SK-N-SH treated with all-trans-retinoic acid at 6 μM for 48 hours (cell line): Measurements from ENCODE around the gene ST6GALNAC2.

Source experiments
- ATAC-seq: fragments of 200-7000 bp; cut with Tn5 transposase; 3 replicates; pipeline ENCODE4 v1.9.1; 2020; ENCODE audit warnings: mild to moderate bottlenecking, moderate library complexity
- ARNTL ChIP-seq: fragments of 450-650 bp; formaldehyde crosslinking; IDR thresholded peaks from 2 replicates; pipeline ENCODE4 v1.5.0; 2020; ENCODE audit warnings: low read depth, mild to moderate bottlenecking, moderate library complexity, borderline replicate concordance
- CREB5 ChIP-seq: fragments of 250-450 bp; sonication (Bioruptor Pico); IDR thresholded peaks from 2 replicates; pipeline ENCODE4 v1.5.1; 2020; ENCODE audit warnings: low read depth, mild to moderate bottlenecking, moderate library complexity
- CSRNP3 ChIP-seq: fragments of 250-450 bp; sonication (Bioruptor Pico); IDR thresholded peaks from 2 replicates; pipeline ENCODE4 v1.5.1; 2021; ENCODE audit warnings: mild to moderate bottlenecking, moderate library complexity
- ISL1 ChIP-seq: fragments of 250-450 bp; sonication (Bioruptor Pico); IDR thresholded peaks from 2 replicates; pipeline ENCODE4 v2.1.2; 2022; ENCODE audit warnings: mild to moderate bottlenecking, moderate library complexity
- OSR1 ChIP-seq: fragments of 250-450 bp; sonication (Bioruptor Pico); IDR thresholded peaks from 2 replicates; pipeline ENCODE4 v1.8.0; 2022; ENCODE audit warnings: moderate library complexity, mild to moderate bottlenecking, inconsistent platforms
- PATZ1 ChIP-seq: fragments of 250-450 bp; sonication (Bioruptor Pico); IDR thresholded peaks from 2 replicates; pipeline ENCODE4 v1.8.0; 2020; ENCODE audit warnings: mild to moderate bottlenecking, moderate library complexity, borderline replicate concordance
- POU6F1 ChIP-seq: fragments of 250-450 bp; sonication (Bioruptor Pico); IDR thresholded peaks from 2 replicates; pipeline ENCODE4 v1.8.0; 2021; ENCODE audit warnings: low read depth, mild to moderate bottlenecking, moderate library complexity, borderline replicate concordance
- PPARA ChIP-seq: fragments of 250-450 bp; sonication (Bioruptor Pico); IDR thresholded peaks from 2 replicates; pipeline ENCODE4 v1.5.0; 2020; ENCODE audit warnings: mild to moderate bottlenecking, borderline replicate concordance
- RARB ChIP-seq: fragments of 250-450 bp; sonication (Bioruptor Pico); IDR thresholded peaks from 2 replicates; pipeline ENCODE4 v1.8.0; 2021; ENCODE audit warnings: mild to moderate bottlenecking, moderate library complexity
- SNAI2 ChIP-seq: fragments of 250-450 bp; sonication (Bioruptor Pico); IDR thresholded peaks from 2 replicates; pipeline ENCODE4 v1.5.0; 2020; ENCODE audit warnings: mild to moderate bottlenecking, moderate library complexity
- TSHZ2 ChIP-seq: fragments of 250-450 bp; sonication (Bioruptor Pico); IDR thresholded peaks from 2 replicates; pipeline ENCODE4 v1.5.0; 2020; ENCODE audit warnings: mild to moderate bottlenecking, moderate library complexity
- ZC3H10 ChIP-seq: fragments of 250-450 bp; sonication (Bioruptor Pico); IDR thresholded peaks from 2 replicates; pipeline ENCODE4 v1.5.1; 2021; ENCODE audit warnings: mild to moderate bottlenecking, moderate library complexity
- ZFP30 ChIP-seq: fragments of 450-650 bp; formaldehyde crosslinking; IDR thresholded peaks from 2 replicates; pipeline ENCODE4 v1.5.0; 2022; ENCODE audit warnings: mild to moderate bottlenecking, moderate library complexity
- ZNF565 ChIP-seq: fragments of 450-650 bp; formaldehyde crosslinking; conservative IDR thresholded peaks from 2 replicates; pipeline ENCODE4 v1.5.0; 2020; ENCODE audit warnings: low read depth, mild to moderate bottlenecking, moderate library complexity
- ZNF8 ChIP-seq: fragments of 450-650 bp; formaldehyde crosslinking; IDR thresholded peaks from 2 replicates; pipeline ENCODE4 v1.5.0; 2020; ENCODE audit warnings: mild to moderate bottlenecking, moderate library complexity

Gene ST6GALNAC2

GRCh38 chr17:76594690-76595089 lies 9.0 kb upstream of the ST6GALNAC2 start:
- ATAC-seq: no peak

GRCh38 chr17:76593959-76594358 lies 8.3 kb upstream of the ST6GALNAC2 start:
- no peak for ATAC-seq

More at GRCh38 chr17:76594690-76595089, 9.0 kb upstream of the ST6GALNAC2 start:
- TF ChIP-seq POU6F1 (CRISPR knock-in tag) (no peak), ZNF8 (no peak), RARB (CRISPR knock-in tag) (no peak), ZFP30 (no peak), ARNTL (CRISPR knock-in tag) (no peak), ZNF565 (no peak), PATZ1 (CRISPR knock-in tag) (no peak), SNAI2 (no peak), CSRNP3 (CRISPR knock-in tag) (no peak), OSR1 (CRISPR knock-in tag) (no peak), PPARA (CRISPR knock-in tag) (no peak), ZC3H10 (CRISPR knock-in tag) (no peak), TSHZ2 (CRISPR knock-in tag) (no peak)
- TF ChIP-seq, all 23 proteins: peak for 0

More at GRCh38 chr17:76593959-76594358, 8.3 kb upstream of the ST6GALNAC2 start:
- TF ChIP-seq CREB5 (CRISPR knock-in tag) (no peak), PATZ1 (CRISPR knock-in tag) (no peak), ZFP30 (no peak), ISL1 (no peak)
